IMR-90 (cell line): ENCODE results near the gene ISM2.

Experiments
- CTCF ChIP-seq: conservative IDR thresholded peaks from 2 replicates; pipeline ENCODE4 v1.5.1; 2012; ENCODE audit warnings: mild to moderate bottlenecking, low read depth, low read length, improper control_type of control experiment
- ELK1 ChIP-seq: fragments of 150-350 bp; IDR thresholded peaks from 2 replicates; pipeline ENCODE4 v1.6.1; 2016; ENCODE audit warnings: low read depth, mild to moderate bottlenecking, low read length, moderate library complexity, borderline replicate concordance
- MAZ ChIP-seq: IDR thresholded peaks from 2 replicates; pipeline ENCODE4 v1.6.1; 2012; ENCODE audit warnings: low read depth, mild to moderate bottlenecking, low read length, improper control_type of control experiment, moderate library complexity, borderline replicate concordance
- POLR2A ChIP-seq: IDR thresholded peaks from 2 replicates; pipeline ENCODE4 v1.6.1; 2012; ENCODE audit warnings: mild to moderate bottlenecking, low read depth, low read length
- RAD21 ChIP-seq: IDR thresholded peaks from 2 replicates; pipeline ENCODE4 v1.6.1; 2012; ENCODE audit warnings: low read length, improper control_type of control experiment
- RCOR1 ChIP-seq: IDR thresholded peaks from 2 replicates; pipeline ENCODE4 v1.6.1; 2012; ENCODE audit warnings: mild to moderate bottlenecking, low read length, improper control_type of control experiment; ENCODE audit not compliant: insufficient replicate concordance
- USF2 ChIP-seq: fragments of 150-350 bp; IDR thresholded peaks from 2 replicates; pipeline ENCODE4 v1.6.1; 2017; ENCODE audit warnings: mild to moderate bottlenecking, antibody characterized with exemption, low read length, low read depth

- no peak for TF ChIP-seq CTCF
- TF ChIP-seq POLR2A: no peak
- TF ChIP-seq MAZ: no peak
- TF ChIP-seq USF2: no peak
- TF ChIP-seq RCOR1: no peak
- no peak for TF ChIP-seq RAD21
- TF ChIP-seq ELK1: no peak
These were observed 30.8 kb downstream of the ISM2 start for GRCh38 chr14:77467801-77468200.
